NCI-H2227 (cell line): ENCODE results near the gene ZBTB49.

ENCODE experiments used
- DNase-seq: peaks from one replicate; lab custom pipeline; 2025; ENCODE audit not compliant: unreplicated experiment; lab: John Stamatoyannopoulos, UW

ZBTB49 gene

GRCh38 chr4:4355302-4355701, 65.3 kb downstream of the ZBTB49 start:
- no peak for DNase-seq

DNA sequence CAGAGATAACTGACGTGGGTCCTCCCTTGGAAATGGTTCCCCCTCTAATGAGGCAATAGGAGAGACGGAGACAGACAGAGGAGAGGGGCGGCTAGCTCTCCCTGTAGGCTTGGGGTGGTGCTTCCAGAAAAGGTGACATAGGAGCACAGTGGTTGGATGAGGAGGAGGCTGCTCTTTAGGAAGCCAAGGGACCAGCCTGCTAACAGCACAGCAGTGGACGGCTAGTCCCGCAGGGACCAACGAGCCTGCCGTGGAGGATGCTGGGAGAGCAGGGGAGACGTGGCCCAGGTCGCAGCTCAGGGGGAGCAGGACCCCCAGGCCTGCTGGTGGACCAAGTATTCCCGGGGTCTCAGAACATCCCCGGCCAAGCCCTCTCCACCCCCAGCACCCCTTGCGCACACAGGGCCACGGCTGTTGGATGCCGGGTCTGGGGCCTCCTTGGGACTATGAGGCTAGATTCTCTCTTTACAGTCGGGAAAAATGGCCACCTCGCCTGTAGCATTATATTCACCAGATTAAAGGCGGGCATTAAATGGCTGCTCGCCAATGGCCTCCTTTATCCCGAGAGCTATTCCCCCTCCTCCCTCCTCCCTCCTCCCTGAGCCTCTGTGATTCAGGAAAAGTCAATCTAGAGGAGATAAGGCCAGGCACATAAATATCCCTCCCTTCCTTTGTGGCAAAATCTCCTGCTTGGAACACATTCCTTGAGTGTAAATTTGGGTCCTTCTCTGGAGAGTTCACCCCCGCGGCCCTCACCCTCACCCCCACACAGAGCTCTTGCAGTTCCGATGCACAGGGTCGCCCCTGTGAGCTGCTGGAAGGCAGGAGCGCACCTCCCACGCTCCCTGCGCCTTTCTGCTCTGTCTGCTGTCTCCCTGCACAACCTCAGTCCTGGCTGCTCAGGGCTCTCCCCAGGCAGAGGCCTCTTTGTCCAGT, 66.3 kb downstream of the ZBTB49 start:
- no peak for DNase-seq

DNA sequence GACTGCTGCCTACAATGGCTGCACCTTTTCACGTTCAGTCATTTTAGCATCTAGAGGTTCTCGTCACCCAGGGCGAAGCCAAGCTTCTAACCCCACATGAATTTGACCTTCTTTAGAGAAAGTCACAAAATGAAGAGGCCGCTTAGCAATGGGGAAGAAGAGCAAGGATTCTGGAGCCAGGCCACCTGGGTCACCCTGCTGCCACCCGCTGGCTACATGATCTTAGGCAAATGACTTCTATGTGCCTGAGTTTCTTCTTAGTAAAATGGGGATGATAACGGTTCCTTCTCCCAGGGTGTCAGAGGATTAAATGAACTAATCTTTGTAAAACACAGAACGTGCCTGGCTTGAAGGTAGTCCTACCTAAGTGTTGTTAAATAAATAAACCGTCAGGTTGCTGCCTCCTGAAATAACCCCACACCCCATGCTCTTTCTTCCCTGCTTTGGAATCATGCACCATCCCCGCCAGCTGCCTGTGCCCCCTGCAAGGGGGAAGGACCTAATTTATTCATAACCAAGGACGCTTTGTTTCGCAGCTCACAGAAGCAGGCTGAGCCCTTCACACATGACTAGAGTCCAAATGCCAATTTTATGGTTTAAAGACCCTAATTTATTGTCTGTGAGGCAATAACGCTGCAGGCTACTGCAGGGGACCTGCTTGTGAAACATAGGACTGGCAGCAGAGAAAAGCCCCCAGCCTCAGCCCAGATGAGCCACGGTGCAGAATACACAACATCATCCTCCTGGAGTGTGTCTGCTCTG, 68.2 kb downstream of the ZBTB49 start:
- DNase-seq = peak; percentile 53

DNA sequence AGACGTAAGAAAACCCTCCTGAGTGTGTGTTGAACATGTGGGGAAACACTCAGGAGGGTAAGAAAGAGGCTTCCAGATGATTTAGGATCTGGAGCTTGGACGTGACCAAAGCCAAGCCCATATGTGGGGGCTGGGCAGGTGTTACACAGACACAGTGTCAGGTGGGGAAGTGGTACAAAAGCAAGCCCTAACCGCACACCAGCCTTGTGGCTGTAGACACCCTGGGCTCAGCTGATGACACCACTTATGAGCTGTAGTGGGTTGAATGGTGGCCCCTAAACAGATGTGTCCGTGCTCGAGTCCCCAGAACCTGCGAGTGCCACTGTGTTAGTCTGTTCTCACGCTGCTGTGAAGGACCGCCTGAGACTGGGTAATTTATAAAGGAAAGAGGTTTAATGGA, 71.8 kb downstream of the ZBTB49 start:
- DNase-seq = no peak

DNA sequence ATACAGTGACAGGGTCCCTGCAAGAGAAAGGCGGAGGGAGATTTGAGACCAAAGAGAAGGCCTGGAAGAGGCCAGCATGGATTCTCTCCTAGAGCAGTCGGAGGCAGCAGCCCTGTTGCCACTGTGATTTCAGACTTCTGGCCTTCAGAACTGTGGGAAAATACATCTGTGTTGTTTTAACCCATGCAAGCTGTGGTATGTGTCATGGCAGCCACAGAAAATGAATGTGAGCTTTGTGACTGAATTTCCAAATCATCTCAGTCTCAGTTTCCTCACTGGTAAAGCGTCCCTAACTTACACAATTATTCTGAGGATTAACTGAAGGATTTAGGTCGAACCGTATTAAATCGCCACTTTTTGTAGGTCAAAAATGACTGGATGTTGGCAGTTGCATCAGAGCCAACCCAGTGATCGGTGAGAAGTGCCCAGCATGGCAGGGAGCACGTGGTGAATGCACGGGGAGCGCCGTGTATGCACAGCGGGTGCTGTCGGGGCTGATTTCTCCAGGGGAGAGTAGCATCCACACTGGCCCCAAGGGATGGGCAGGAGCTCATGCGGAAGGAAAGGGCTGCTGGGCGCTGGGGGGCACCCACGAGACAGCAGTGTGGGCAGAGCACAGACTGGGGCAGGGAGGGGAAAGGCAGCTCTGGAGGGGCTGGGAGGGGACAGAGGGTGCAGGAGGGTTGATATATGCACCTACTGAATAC, 73.1 kb downstream of the ZBTB49 start:
- DNase-seq = no peak

DNA sequence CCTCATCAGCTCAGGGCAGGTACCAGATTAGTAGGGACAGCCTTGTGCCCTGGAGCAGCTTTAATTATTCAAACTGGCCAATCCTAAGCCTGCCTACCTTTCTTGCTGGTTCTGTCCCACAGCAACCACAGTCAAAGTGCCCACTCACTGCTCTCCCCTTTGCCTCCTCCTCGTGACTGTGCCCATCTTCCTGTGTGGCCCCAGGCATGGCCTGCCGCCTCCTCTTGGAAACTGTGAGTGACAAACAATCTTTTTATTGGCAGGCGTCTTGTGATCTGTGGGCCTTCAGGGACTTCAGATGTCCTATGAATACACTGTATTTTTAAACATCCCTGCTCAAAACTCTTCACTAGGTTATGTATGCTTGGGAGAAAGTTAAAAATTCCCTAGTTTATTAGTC, 74.0 kb downstream of the ZBTB49 start:
- DNase-seq = no peak

GRCh38 chr4:4364486-4365208, 74.6 kb downstream of the ZBTB49 start:
- no peak for DNase-seq

- DNase-seq = no peak
These were observed 78.9 kb downstream of the ZBTB49 start for GRCh38 chr4:4368809-4369580.
